ENCODE measurements around the gene CAVIN4.

GRCh38 chr9:100579665-100580064, 1.8 kb downstream of the CAVIN4 start:
- TF ChIP-seq, protein P1, sequence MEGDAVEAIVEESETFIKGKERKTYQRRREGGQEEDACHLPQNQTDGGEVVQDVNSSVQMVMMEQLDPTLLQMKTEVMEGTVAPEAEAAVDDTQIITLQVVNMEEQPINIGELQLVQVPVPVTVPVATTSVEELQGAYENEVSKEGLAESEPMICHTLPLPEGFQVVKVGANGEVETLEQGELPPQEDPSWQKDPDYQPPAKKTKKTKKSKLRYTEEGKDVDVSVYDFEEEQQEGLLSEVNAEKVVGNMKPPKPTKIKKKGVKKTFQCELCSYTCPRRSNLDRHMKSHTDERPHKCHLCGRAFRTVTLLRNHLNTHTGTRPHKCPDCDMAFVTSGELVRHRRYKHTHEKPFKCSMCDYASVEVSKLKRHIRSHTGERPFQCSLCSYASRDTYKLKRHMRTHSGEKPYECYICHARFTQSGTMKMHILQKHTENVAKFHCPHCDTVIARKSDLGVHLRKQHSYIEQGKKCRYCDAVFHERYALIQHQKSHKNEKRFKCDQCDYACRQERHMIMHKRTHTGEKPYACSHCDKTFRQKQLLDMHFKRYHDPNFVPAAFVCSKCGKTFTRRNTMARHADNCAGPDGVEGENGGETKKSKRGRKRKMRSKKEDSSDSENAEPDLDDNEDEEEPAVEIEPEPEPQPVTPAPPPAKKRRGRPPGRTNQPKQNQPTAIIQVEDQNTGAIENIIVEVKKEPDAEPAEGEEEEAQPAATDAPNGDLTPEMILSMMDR (IDR thresholded peaks at IDR 0.05; ENCODE audit: low read depth, low read length, poor library complexity, severe bottlenecking): no peak
- TF ChIP-seq EZH2phosphoT487 (IDR thresholded peaks at IDR 0.05; ENCODE audit: borderline replicate concordance, low read length): no peak

All from DOHH2 (cell line).